NCI-H2227 (cell line): Measurements from ENCODE around the gene KLHDC8A.

Experiments
- DNase-seq: peaks from one replicate; lab custom pipeline; 2025; ENCODE audit not compliant: unreplicated experiment; lab: John Stamatoyannopoulos, UW

The KLHDC8A gene

DNA sequence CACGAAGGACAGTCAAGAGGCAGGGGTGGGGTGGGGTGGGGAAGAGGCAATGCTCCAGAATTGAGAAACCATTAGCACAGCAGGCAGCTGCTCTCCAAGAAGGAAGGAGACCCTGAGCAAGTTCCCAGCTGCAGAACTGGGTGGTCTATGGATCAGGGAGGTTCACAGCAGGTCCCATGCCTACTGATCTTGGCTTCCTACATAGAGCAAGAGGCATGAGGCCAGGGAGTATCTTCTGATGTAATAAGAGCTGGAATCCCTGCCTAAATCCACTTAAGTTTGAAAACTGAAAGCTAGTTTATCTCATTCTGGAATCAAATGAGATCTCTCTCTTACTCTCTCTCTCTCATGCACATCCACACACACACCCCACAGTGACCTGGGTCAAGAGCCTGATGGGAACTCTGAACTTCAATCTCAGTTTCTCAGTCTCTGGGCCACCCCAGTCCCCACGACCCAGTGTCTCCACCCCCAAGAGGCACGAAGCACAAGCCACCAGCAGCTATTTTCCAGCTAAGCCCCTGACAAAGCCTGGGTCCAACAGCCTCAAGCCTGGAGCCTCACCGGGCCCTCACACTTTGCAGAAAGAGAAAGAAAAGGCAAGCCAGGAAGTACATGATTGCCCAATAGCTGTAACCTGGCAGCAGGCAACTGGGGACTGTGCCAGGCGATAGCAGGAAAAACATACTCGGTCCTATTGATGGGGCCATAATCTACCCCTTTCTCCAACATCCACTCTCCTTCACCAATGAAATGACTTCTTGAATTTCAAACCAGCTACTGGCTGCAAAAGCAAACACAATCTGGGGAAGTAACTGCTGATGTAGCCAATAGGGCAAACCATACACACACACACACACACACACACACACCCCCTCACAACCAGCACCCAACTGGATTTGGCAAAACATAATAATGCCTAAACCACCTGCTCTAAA lies 37.4 kb downstream of the KLHDC8A start:
- DNase-seq = no peak

GRCh38 chr1:205318231-205318991 lies 38.3 kb downstream of the KLHDC8A start:
- DNase-seq = no peak

GRCh38 chr1:205317311-205317917 lies 39.3 kb downstream of the KLHDC8A start:
- DNase-seq = peak; percentile 91

- DNase-seq = no peak
These were observed 40.6 kb downstream of the KLHDC8A start for GRCh38 chr1:205316161-205316566.

DNA sequence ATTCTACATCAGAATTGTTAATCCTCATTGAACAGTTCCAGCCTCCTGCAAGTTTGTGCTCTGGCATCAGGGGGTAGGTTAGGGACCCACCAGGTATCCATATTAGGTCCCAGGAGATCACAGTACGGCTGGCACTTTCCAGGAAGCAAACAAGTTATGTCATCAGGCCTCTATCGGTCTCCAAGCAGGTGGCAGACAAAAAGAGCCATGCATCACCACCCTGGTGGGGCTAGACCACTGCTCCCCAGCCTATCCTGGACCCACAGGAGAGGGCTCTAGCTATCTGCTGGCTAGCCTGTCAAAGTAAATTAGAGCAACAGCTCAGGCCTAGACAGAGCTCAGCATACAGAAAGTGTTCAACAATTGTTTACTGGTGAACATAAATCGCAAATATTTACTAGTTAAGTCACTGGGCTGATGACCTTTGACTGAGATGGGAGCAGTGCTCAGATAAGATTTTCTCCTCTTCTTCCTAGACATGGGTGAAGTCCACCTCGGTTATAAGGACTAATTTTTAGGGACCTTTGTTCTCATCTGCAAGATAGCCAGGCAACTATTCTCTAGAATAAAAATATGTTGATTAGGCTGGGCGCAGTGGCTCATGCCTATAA lies 41.6 kb downstream of the KLHDC8A start:
- DNase-seq = no peak

DNA sequence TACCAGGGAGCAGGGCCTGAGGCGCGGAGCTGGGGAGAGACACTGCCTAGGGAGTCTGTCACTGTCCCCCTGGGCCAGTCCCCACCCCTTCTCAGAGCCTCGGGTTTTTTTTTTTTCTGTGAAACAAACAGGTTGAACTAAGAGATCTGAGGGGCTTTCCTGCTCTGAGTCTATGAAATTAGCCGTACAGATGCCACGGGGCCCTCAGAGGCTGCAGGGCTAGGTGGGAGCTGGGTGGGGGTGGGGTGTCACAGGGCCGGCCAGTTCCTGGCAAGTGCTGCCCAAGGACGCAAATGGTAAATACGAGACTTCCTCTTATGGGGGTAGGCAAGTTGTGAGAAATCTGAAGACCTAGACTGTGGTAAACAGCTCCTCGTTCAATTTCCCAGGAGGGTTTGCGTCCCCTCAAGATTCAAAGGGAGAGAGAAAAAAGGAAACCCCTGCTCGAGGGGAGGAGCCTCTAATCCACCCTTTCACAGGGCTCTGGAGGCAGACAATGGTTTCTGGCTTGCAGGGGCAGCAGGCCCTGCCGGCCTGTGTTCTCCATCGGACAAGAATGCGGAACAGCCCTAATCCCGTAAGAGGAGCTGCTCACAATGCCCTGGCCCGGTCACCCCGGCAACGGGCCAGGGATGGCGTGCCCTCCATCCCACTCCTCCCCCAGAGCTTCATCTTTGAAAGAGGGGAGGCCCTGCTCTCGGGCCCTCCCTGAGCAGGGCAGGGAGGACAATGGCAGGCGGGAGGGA lies 43.0 kb downstream of the KLHDC8A start:
- peak; percentile 78 for DNase-seq

DNA sequence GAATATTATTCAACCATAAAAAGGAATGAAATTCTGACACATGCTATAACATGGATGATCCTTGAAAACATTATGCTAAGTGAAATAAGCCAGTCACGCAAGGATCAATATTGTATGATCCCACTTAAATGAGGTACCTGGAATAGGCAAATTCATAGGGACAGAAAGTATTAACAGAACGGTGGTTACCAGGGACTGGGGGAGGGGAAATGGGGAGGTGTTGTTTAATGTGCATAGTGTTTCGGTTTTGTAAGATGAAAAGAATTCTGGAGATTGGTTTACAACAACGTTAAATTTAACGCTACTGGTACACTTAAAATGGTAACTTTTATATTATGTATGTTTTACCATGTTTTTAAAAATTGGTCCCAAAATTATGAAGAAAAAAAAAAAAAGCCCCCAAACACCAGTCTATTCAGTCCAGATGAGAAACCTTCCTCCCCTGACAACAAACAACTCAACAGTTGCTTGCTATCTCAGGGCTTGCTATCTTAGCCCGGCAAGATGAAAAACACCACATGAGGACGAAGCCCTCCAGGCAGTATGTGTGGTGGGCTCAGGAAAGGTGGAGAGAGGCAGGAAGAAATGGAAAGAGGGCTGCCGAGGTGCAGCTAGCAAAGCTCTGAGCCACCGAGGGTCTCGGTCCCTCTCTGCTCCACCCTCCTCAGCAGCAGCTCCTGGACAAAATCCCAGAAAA lies 43.7 kb downstream of the KLHDC8A start:
- DNase-seq = no peak

DNA sequence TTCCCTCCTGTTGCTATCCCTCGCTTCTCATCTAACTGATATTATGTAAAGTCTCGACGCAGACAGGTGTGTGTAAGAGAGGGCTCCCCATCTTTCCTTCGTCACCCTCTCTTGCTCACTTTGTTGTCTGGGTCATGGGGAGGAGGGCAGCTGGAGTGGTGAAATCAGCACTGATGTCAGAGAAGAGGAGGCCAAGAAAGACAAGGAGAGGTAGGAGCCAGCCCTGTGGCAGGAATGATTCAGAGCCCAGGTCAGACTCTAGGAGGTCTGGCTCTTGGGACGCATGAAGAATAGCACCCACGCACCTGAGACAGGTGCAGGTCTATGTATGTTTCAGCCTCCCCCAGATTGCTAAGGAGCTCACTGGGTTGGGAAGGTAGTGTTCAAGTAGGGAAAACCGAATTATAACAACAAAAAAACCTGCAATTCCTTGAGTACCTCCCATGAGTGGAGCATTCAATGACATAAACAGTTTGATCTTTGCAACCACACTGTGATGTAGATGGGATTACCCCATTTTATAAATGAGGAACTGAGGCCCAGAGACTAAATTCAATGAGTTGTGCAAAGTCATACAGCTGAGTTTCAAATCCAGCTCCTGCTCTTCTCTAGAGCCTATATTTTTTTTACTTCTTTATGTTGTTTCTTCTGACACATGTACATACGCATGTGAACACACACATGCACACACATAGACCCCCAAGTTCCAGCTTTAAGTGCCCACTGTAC lies 45.6 kb downstream of the KLHDC8A start:
- no peak for DNase-seq

DNA sequence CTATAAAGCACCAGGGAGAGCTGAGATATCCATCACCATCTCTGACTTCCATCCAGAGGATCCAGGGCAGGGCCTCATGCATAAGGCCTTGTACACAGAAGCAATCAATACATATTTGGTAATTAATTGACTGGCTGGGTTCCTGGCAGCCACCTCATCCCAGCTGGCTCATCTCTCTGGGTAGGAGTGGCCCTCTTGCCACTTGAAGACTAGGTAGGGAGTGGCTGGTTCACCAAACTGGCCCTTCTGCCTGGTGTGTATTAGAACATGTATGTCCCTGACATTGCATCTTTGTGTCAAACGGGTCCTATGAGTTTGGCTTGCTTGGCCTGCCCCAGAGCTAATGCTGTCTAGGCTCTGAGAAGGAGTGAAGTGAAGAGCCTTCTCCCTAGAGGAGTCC lies 47.0 kb downstream of the KLHDC8A start:
- no peak for DNase-seq

GRCh38 chr1:205306929-205307566 lies 49.7 kb downstream of the KLHDC8A start:
- DNase-seq = no peak

DNA sequence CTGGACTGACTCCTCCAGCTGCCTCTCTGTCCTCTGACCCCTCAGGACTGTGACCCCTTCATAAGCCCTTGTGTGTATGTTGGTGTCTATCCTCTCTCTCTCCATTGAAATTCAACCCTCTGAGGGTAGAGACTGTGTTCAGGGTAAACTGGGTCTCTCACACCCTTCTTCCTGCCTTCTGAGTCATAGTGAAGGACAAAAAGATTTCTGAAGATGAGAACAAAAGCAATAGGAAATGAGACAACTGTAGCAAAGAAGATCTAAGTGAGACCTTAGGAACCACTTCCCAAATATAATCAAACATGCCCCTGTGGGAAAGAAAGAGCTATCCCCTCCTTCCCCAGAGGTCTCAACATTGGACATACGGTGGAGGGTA lies 52.0 kb downstream of the KLHDC8A start:
- no peak for DNase-seq

GRCh38 chr1:205304046-205304694 lies 52.6 kb downstream of the KLHDC8A start:
- DNase-seq = no peak

GRCh38 chr1:205303247-205303888 lies 53.4 kb downstream of the KLHDC8A start:
- no peak for DNase-seq

- DNase-seq = no peak
These were observed 54.7 kb downstream of the KLHDC8A start for GRCh38 chr1:205301842-205302588.

GRCh38 chr1:205301205-205301821 lies 55.4 kb downstream of the KLHDC8A start:
- DNase-seq = peak; percentile 71

DNA sequence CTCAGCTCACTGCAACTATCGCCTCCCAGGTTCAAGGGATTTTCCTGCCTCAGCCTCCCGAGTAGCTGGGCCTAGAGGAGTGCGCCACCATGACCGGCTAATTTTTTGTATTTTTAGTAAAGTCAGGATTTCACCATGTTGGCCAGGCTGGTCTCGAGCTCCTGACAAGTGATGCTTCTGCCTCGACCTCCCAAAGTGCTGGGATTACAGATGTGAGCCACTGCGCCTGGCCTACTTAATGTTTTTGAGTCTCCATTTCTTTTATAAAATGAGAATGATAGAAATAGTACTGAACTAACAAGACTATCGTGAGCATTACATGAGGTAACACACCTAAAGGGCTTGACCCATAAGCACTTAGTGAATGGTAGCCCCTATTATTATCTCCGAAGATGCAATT lies 56.6 kb downstream of the KLHDC8A start:
- DNase-seq = no peak
